ENCODE measurements around the gene ABCC12. TPM values are rescaled to one million over a fixed set of nuclear protein-coding genes. Genes with fewer than 3 reads are reported as not detected.

Gene ABCC12
- total RNA-seq, 1 experiment from 2014 or later, result not detected

DNA sequence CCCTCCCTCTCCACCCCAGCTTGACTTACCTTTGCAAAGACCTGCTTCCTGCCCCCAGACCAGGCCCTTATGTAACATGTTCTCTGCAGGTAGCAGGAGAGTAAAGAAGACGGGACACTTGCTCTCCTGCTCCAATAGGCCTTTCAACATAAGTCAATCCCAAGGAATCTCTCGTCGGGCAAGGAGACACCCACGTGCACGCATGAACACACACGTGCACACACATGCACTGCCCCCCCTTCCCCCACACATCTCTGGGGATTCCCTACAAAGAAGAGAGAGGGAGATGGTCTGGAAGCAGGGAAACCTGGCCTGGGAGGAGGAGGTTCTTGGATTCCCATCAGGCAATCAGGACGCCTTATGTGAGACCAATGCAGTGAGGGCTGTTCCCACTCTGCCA, 41.4 kb downstream of the ABCC12 start:
- intact Hi-C loops (cut with micrococcal nuclease), result loop anchor here (5.0 kb wide), 1 partner anchor 1167 kb away; no protein-coding TSS in a partner anchor
- ATAC-seq (no peak), DNase-seq (ENCODE audit: low read depth, low spot score) (no peak)
- RAD21 ChIA-PET (ENCODE audit: low non-redundant PET in 1 of 2, low total read pairs in 2 of 2, uncharacterized antibody in 2 of 2, unreplicated experiment in 2 of 2), result no interaction called here
- Histone ChIP-seq H3K9me3 (ENCODE audit: control insufficient read depth in 1 of 2, insufficient read depth in 1 of 2, low read depth in 1 of 2, low read length in 2 of 2) (no peaks in the 10 kb centered on the region), H3K4me3 (replicated peaks in 1 of 2; ENCODE audit: low read depth in 1 of 2, low read length in 2 of 2) (no peak overlapping the region), H3K4me1 (ENCODE audit: control insufficient read depth in 1 of 2, insufficient read depth in 2 of 2, low read length in 2 of 2) (peaks cover 0 to 7% of the 10 kb centered on the region in 2 experiments; a peak in 2 of 4 replicates), H3K27ac (ENCODE audit: low read depth, low read length) (no peak overlapping the region), H3K9ac (ENCODE audit: low read length) (no peak overlapping the region), H3K9me2 (ENCODE audit: insufficient read depth) (no peaks in the 10 kb centered on the region), H3K79me2 (ENCODE audit: insufficient read depth, low read length) (no peaks in the 10 kb centered on the region), H3K27me3 (ENCODE audit: insufficient read depth, low read length) (peaks cover 29% of the 10 kb centered on the region), H3K36me3 (ENCODE audit: control insufficient read depth in 1 of 2, insufficient read depth in 2 of 2, low read length in 2 of 2) (no peaks in the 10 kb centered on the region), H3K4me2 (ENCODE audit: low read length) (no peak overlapping the region), H2AFZ (ENCODE audit: low read depth, low read length, poor library complexity, severe bottlenecking) (no peak overlapping the region), H4K20me1 (ENCODE audit: insufficient read depth) (no peaks in the 10 kb centered on the region)
- CTCF ChIA-PET, result interaction anchor here (1.7 to 2.7 kb wide), 4 partner anchors 9 to 1070 kb away, joined by 3 to 17 read pairs (median 8); no protein-coding TSS in a partner anchor
- TF ChIP-seq CBX3 (IDR thresholded peaks at IDR 0.05; ENCODE audit: low read depth) (no peak), YY1 (IDR thresholded peaks at IDR 0.05; ENCODE audit: extremely low read depth, insufficient replicate concordance, low read depth, low read length) (no peak), SIN3A (IDR thresholded peaks at IDR 0.05; ENCODE audit: low read depth) (no peak), TCF7L2 (IDR thresholded peaks at IDR 0.05; ENCODE audit: borderline replicate concordance, extremely low read depth, insufficient read depth, insufficient read length) (no peak), EZH2 (IDR thresholded peaks at IDR 0.05) (no peak), CEBPB (IDR thresholded peaks at IDR 0.05; ENCODE audit: low read depth) (no peak), POLR2AphosphoS5 (IDR thresholded peaks at IDR 0.05; ENCODE audit: low read depth, low read length) (no peak), POLR2A (IDR thresholded peaks at IDR 0.05; ENCODE audit: borderline replicate concordance, extremely low read depth, insufficient read depth, insufficient read length) (no peak), FOSL1 (IDR thresholded peaks at IDR 0.05; ENCODE audit: low read depth) (no peak), EGR1 (IDR thresholded peaks at IDR 0.05; ENCODE audit: low read depth) (no peak), ZNF274 (IDR thresholded peaks at IDR 0.05; ENCODE audit: low read depth, low read length) (no peak)
- TF ChIP-seq, protein P1, sequence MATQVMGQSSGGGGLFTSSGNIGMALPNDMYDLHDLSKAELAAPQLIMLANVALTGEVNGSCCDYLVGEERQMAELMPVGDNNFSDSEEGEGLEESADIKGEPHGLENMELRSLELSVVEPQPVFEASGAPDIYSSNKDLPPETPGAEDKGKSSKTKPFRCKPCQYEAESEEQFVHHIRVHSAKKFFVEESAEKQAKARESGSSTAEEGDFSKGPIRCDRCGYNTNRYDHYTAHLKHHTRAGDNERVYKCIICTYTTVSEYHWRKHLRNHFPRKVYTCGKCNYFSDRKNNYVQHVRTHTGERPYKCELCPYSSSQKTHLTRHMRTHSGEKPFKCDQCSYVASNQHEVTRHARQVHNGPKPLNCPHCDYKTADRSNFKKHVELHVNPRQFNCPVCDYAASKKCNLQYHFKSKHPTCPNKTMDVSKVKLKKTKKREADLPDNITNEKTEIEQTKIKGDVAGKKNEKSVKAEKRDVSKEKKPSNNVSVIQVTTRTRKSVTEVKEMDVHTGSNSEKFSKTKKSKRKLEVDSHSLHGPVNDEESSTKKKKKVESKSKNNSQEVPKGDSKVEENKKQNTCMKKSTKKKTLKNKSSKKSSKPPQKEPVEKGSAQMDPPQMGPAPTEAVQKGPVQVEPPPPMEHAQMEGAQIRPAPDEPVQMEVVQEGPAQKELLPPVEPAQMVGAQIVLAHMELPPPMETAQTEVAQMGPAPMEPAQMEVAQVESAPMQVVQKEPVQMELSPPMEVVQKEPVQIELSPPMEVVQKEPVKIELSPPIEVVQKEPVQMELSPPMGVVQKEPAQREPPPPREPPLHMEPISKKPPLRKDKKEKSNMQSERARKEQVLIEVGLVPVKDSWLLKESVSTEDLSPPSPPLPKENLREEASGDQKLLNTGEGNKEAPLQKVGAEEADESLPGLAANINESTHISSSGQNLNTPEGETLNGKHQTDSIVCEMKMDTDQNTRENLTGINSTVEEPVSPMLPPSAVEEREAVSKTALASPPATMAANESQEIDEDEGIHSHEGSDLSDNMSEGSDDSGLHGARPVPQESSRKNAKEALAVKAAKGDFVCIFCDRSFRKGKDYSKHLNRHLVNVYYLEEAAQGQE (IDR thresholded peaks at IDR 0.05; ENCODE audit: low read depth), result no peak
- TF ChIP-seq, protein P2, sequence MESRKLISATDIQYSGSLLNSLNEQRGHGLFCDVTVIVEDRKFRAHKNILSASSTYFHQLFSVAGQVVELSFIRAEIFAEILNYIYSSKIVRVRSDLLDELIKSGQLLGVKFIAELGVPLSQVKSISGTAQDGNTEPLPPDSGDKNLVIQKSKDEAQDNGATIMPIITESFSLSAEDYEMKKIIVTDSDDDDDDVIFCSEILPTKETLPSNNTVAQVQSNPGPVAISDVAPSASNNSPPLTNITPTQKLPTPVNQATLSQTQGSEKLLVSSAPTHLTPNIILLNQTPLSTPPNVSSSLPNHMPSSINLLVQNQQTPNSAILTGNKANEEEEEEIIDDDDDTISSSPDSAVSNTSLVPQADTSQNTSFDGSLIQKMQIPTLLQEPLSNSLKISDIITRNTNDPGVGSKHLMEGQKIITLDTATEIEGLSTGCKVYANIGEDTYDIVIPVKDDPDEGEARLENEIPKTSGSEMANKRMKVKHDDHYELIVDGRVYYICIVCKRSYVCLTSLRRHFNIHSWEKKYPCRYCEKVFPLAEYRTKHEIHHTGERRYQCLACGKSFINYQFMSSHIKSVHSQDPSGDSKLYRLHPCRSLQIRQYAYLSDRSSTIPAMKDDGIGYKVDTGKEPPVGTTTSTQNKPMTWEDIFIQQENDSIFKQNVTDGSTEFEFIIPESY (IDR thresholded peaks at IDR 0.05; ENCODE audit: extremely low read depth, insufficient replicate concordance, low read length), result no peak
- TF ChIP-seq, protein P3, sequence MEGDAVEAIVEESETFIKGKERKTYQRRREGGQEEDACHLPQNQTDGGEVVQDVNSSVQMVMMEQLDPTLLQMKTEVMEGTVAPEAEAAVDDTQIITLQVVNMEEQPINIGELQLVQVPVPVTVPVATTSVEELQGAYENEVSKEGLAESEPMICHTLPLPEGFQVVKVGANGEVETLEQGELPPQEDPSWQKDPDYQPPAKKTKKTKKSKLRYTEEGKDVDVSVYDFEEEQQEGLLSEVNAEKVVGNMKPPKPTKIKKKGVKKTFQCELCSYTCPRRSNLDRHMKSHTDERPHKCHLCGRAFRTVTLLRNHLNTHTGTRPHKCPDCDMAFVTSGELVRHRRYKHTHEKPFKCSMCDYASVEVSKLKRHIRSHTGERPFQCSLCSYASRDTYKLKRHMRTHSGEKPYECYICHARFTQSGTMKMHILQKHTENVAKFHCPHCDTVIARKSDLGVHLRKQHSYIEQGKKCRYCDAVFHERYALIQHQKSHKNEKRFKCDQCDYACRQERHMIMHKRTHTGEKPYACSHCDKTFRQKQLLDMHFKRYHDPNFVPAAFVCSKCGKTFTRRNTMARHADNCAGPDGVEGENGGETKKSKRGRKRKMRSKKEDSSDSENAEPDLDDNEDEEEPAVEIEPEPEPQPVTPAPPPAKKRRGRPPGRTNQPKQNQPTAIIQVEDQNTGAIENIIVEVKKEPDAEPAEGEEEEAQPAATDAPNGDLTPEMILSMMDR (IDR thresholded peaks at IDR 0.05 in 2 of 3, conservative IDR thresholded peaks at IDR 0.05 in 1 of 3; ENCODE audit: borderline replicate concordance in 1 of 3, insufficient read depth in 1 of 3, low read depth in 2 of 3, low read length in 2 of 3), result no peak
- POLR2A ChIA-PET, result no interaction called here
- BruUV-seq (replicated peaks), result no TSS peak

All from HCT116 (cell line).